Measurements from ENCODE around the gene PDE1C.

PDE1C gene

DNA sequence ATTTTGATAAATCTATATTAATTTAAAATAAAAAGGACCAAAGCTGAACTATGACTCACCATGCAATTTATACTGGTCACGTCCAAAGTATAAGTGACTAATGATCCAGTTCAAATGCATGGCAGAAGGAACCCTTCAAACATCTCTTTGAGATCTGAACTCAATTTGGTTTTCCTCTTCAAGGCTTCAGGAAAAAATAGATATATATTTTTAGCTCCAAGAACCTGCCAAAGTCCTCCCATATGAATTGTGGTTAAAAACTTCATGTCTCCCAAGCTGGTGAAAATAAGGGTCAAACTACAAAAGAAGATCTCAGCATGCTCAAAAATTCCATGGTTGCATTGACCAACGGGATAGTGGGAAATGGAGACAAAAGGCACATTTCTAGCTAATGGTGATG lies 34.6 kb upstream of the PDE1C start:
- no peak for TF ChIP-seq CTCF (IDR thresholded peaks at IDR 0.05; ENCODE audit: low read depth, low read length)
- H3K4me3 ChIP-seq (ENCODE audit: low read depth, low read length): no peak overlapping the region

GRCh38 chr7:32103361-32103760 lies 33.2 kb upstream of the PDE1C start:
- no peak for TF ChIP-seq CTCF (IDR thresholded peaks at IDR 0.05; ENCODE audit: low read depth, low read length)
- H3K4me3 ChIP-seq (ENCODE audit: low read depth, low read length): no peak overlapping the region

GRCh38 chr7:32102432-32102873 lies 32.2 kb upstream of the PDE1C start:
- TF ChIP-seq CTCF (IDR thresholded peaks at IDR 0.05; ENCODE audit: low read depth, low read length): no peak
- no peak overlapping the region for H3K4me3 ChIP-seq (ENCODE audit: low read depth, low read length)

- H3K4me3 ChIP-seq (ENCODE audit: low read depth, low read length): no peak overlapping the region
- TF ChIP-seq CTCF (IDR thresholded peaks at IDR 0.05; ENCODE audit: low read depth, low read length): no peak
These were observed 30.2 kb upstream of the PDE1C start for GRCh38 chr7:32100407-32100907.

- no peak overlapping the region for H3K4me3 ChIP-seq (ENCODE audit: low read depth, low read length)
- no peak for TF ChIP-seq CTCF (IDR thresholded peaks at IDR 0.05; ENCODE audit: low read depth, low read length)
These were observed 24.3 kb upstream of the PDE1C start for GRCh38 chr7:32094516-32094915.

- no peak for TF ChIP-seq CTCF (IDR thresholded peaks at IDR 0.05; ENCODE audit: low read depth, low read length)
- H3K4me3 ChIP-seq (ENCODE audit: low read depth, low read length): no peak overlapping the region
These were observed 23.5 kb upstream of the PDE1C start for GRCh38 chr7:32093415-32094408.

- no peak overlapping the region for H3K4me3 ChIP-seq (ENCODE audit: low read depth, low read length)
- TF ChIP-seq CTCF (IDR thresholded peaks at IDR 0.05; ENCODE audit: low read depth, low read length): no peak
These were observed 22.1 kb upstream of the PDE1C start for GRCh38 chr7:32092346-32092745.
